WTC11 (cell line): ENCODE results near the gene TP73.

ENCODE experiments used
- CTCF ChIP-seq: fragments of 200-600 bp; IDR thresholded peaks from 2 replicates; pipeline ENCODE4 v1.8.0; 2022; ENCODE audit warnings: antibody characterized with exemption
- JAZF1 ChIP-seq: fragments of 250-450 bp; sonication (Bioruptor Pico); IDR thresholded peaks from 2 replicates; pipeline ENCODE4 v1.9.0; 2021; ENCODE audit warnings: moderate library complexity, mild to moderate bottlenecking, inconsistent platforms
- MAX ChIP-seq: sonication (generic); formaldehyde crosslinking; IDR thresholded peaks from 2 replicates; pipeline ENCODE4 v1.8.0; 2022; ENCODE audit warnings: mild to moderate bottlenecking, missing genetic modification reagents
- SP1 ChIP-seq: sonication (generic); formaldehyde crosslinking; conservative IDR thresholded peaks from 2 replicates; pipeline ENCODE4 v1.8.1; 2022; ENCODE audit warnings: missing genetic modification reagents

- TF ChIP-seq CTCF (no peak), MAX (CRISPR knock-in tag) (no peak), SP1 (CRISPR knock-in tag) (no peak), JAZF1 (no peak)
Observed at GRCh38 chr1:3714284-3714741, 62.0 kb downstream of the TP73 start.
